ENCODE measurements around the gene G6PC1.
"Not testable (repeated sequence)": the region's sequence is repeated elsewhere in the genome, so short reads cannot be mapped to it uniquely, and the experiment has no call there.

- TF ChIP-seq, protein P1, sequence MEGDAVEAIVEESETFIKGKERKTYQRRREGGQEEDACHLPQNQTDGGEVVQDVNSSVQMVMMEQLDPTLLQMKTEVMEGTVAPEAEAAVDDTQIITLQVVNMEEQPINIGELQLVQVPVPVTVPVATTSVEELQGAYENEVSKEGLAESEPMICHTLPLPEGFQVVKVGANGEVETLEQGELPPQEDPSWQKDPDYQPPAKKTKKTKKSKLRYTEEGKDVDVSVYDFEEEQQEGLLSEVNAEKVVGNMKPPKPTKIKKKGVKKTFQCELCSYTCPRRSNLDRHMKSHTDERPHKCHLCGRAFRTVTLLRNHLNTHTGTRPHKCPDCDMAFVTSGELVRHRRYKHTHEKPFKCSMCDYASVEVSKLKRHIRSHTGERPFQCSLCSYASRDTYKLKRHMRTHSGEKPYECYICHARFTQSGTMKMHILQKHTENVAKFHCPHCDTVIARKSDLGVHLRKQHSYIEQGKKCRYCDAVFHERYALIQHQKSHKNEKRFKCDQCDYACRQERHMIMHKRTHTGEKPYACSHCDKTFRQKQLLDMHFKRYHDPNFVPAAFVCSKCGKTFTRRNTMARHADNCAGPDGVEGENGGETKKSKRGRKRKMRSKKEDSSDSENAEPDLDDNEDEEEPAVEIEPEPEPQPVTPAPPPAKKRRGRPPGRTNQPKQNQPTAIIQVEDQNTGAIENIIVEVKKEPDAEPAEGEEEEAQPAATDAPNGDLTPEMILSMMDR (IDR thresholded peaks at IDR 0.05; ENCODE audit: poor library complexity, severe bottlenecking), result not testable (repeated sequence)
- not testable (repeated sequence) for TF ChIP-seq EZH2 (IDR thresholded peaks at IDR 0.05; ENCODE audit: borderline replicate concordance, insufficient read depth, low read length, poor library complexity, severe bottlenecking); EP300 (conservative IDR thresholded peaks at IDR 0.05; ENCODE audit: poor library complexity, severe bottlenecking); POLR2AphosphoS5 (IDR thresholded peaks at IDR 0.05); SMC3 (conservative IDR thresholded peaks at IDR 0.05; ENCODE audit: poor library complexity); MXI1 (conservative IDR thresholded peaks at IDR 0.05; ENCODE audit: poor library complexity, severe bottlenecking); TAF1 (IDR thresholded peaks at IDR 0.05; ENCODE audit: low read depth); RAD21 (conservative IDR thresholded peaks at IDR 0.05)
- TF ChIP-seq, protein P2, sequence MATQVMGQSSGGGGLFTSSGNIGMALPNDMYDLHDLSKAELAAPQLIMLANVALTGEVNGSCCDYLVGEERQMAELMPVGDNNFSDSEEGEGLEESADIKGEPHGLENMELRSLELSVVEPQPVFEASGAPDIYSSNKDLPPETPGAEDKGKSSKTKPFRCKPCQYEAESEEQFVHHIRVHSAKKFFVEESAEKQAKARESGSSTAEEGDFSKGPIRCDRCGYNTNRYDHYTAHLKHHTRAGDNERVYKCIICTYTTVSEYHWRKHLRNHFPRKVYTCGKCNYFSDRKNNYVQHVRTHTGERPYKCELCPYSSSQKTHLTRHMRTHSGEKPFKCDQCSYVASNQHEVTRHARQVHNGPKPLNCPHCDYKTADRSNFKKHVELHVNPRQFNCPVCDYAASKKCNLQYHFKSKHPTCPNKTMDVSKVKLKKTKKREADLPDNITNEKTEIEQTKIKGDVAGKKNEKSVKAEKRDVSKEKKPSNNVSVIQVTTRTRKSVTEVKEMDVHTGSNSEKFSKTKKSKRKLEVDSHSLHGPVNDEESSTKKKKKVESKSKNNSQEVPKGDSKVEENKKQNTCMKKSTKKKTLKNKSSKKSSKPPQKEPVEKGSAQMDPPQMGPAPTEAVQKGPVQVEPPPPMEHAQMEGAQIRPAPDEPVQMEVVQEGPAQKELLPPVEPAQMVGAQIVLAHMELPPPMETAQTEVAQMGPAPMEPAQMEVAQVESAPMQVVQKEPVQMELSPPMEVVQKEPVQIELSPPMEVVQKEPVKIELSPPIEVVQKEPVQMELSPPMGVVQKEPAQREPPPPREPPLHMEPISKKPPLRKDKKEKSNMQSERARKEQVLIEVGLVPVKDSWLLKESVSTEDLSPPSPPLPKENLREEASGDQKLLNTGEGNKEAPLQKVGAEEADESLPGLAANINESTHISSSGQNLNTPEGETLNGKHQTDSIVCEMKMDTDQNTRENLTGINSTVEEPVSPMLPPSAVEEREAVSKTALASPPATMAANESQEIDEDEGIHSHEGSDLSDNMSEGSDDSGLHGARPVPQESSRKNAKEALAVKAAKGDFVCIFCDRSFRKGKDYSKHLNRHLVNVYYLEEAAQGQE (IDR thresholded peaks at IDR 0.05; ENCODE audit: borderline replicate concordance), result not testable (repeated sequence)
Measured at GRCh38 chr17:42851371-42852240, 49.0 kb upstream of the G6PC1 start.
